IMR-90 (cell line): ENCODE data around the gene ADAMTS17. TPM values are rescaled to one million over a fixed set of nuclear protein-coding genes. Genes with fewer than 3 reads are reported as not detected.

Source experiments
- ATAC-seq: fragments of 200-7000 bp; cut with Tn5 transposase; 2 replicates; pipeline ENCODE4 v1.9.1; 2020; ENCODE audit warnings: low read depth, mild to moderate bottlenecking, moderate library complexity
- BruUV-seq: library from RNA; stranded (reverse); fragments of 400-500 nt; replicated peaks from 2 replicates; lab custom pipeline; 2021; lab: Mats Ljungman, UMichigan
- CTCF ChIA-PET: fragments of 300-600 bp; formaldehyde crosslinking; extraction: SDS; loops from one replicate; lab custom pipeline; 2021; ENCODE audit warnings: antibody characterized with exemption; lab: Yijun Ruan, JAX
- POLR2A ChIA-PET: fragments of 300-600 bp; sonication (Branson Sonifier 250); formaldehyde crosslinking; loops from one replicate; lab custom pipeline; 2022; ENCODE audit warnings: antibody characterized with exemption; ENCODE audit not compliant: unreplicated experiment; lab: Charles Lee
- DNase-seq: peaks from one replicate; pipeline ENCODE4 v3.0.0; 2013
- H2AFZ ChIP-seq: replicated peaks from 2 replicates; pipeline ENCODE3; 2013; ENCODE audit warnings: low read length, mild to moderate bottlenecking; ENCODE audit not compliant: poor library complexity
- H2AK5ac ChIP-seq: 2 replicates; pipeline ENCODE4 v1.6.1; 2013; ENCODE audit warnings: low read depth, low read length, inconsistent platforms
- H2AK9ac ChIP-seq: replicated peaks from 2 replicates; pipeline ENCODE3; 2013; ENCODE audit warnings: mild to moderate bottlenecking, low read depth, low read length, moderate library complexity; ENCODE audit not compliant: poor library complexity
- H2BK120ac ChIP-seq: 2 replicates; pipeline ENCODE4 v1.6.1; 2013; ENCODE audit warnings: low read depth, low read length, inconsistent platforms
- H2BK15ac ChIP-seq: 3 replicates; pipeline ENCODE4 v1.6.1; 2013; ENCODE audit warnings: low read depth, low read length, inconsistent platforms
- H2BK20ac ChIP-seq: 2 replicates; pipeline ENCODE4 v1.6.1; 2013; ENCODE audit warnings: low read depth, mild to moderate bottlenecking, inconsistent platforms, low read length, moderate library complexity
- H2BK5ac ChIP-seq: 2 replicates; pipeline ENCODE4 v1.6.1; 2013; ENCODE audit warnings: mild to moderate bottlenecking, low read depth, low read length, inconsistent platforms; ENCODE audit not compliant: poor library complexity, severe bottlenecking
- H3K14ac ChIP-seq: replicated peaks from 2 replicates; pipeline ENCODE4 v1.6.1; 2013; ENCODE audit warnings: low read depth, low read length, inconsistent platforms
- H3K18ac ChIP-seq: 2 replicates; pipeline ENCODE4 v1.6.1; 2013; ENCODE audit warnings: low read depth, low read length, control low read depth
- H3K23ac ChIP-seq: 2 replicates; pipeline ENCODE4 v1.6.1; 2013; ENCODE audit warnings: low read depth, low read length, inconsistent platforms
- H3K27ac ChIP-seq: 2 replicates; pipeline ENCODE4 v1.5.1; 2013; ENCODE audit warnings: mild to moderate bottlenecking, control low read depth, low read length; ENCODE audit not compliant: insufficient read depth
- H3K27me3 ChIP-seq: 2 replicates; pipeline ENCODE4 v1.6.1; 2013; ENCODE audit warnings: low read length; ENCODE audit not compliant: control insufficient read depth, insufficient read depth
- H3K36me3 ChIP-seq: 2 replicates; pipeline ENCODE4 v1.6.1; 2013; ENCODE audit warnings: low read length, mixed read lengths; ENCODE audit not compliant: control insufficient read depth, insufficient read depth
- H3K4ac ChIP-seq: 2 replicates; pipeline ENCODE4 v1.6.1; 2013; ENCODE audit warnings: low read depth, low read length, inconsistent platforms
- H3K4me1 ChIP-seq: 2 replicates; pipeline ENCODE4 v1.6.1; 2013; ENCODE audit warnings: low read length, mixed read lengths; ENCODE audit not compliant: control insufficient read depth, insufficient read depth
- H3K4me2 ChIP-seq: 2 replicates; pipeline ENCODE4 v1.6.1; 2013; ENCODE audit warnings: low read depth, mild to moderate bottlenecking, control low read depth, low read length, moderate library complexity
- H3K4me3 ChIP-seq: 2 replicates; pipeline ENCODE4 v1.5.1; 2013; ENCODE audit warnings: low read depth, mild to moderate bottlenecking, control low read depth, low read length, moderate library complexity; ENCODE audit not compliant: insufficient read depth
- H3K56ac ChIP-seq: 2 replicates; pipeline ENCODE4 v1.6.1; 2013; ENCODE audit warnings: low read length, inconsistent platforms; ENCODE audit not compliant: insufficient read depth; ENCODE audit errors: extremely low read depth
- H3K79me1 ChIP-seq, 2 experiments: 2 replicates each; pipeline ENCODE4 v1.6.1; 2013; ENCODE audit warnings: low read length in 2 of 2, inconsistent platforms in 1 of 2, low read depth in 1 of 2
- H3K9ac ChIP-seq: 2 replicates; pipeline ENCODE4 v1.6.1; 2013; ENCODE audit warnings: low read depth, low read length, control low read depth
- H3K9me1 ChIP-seq: 2 replicates; pipeline ENCODE4 v1.6.1; 2013; ENCODE audit warnings: low read length, inconsistent platforms; ENCODE audit not compliant: insufficient read depth
- H3K9me3 ChIP-seq: 2 replicates; pipeline ENCODE4 v1.6.1; 2013; ENCODE audit warnings: low read length; ENCODE audit not compliant: control insufficient read depth, insufficient read depth
- H4K20me1 ChIP-seq: 2 replicates; pipeline ENCODE4 v1.6.1; 2013; ENCODE audit warnings: low read length, inconsistent platforms; ENCODE audit not compliant: insufficient read depth
- H4K5ac ChIP-seq: 2 replicates; pipeline ENCODE4 v1.6.1; 2013; ENCODE audit warnings: mild to moderate bottlenecking, low read depth, low read length, control low read depth
- H4K8ac ChIP-seq, 2 experiments: 2 replicates each; pipeline ENCODE4 v1.6.1; 2013; ENCODE audit warnings: low read depth in 2 of 2, low read length in 2 of 2, control low read depth in 1 of 2, inconsistent platforms in 1 of 2
- H4K91ac ChIP-seq: 2 replicates; pipeline ENCODE4 v1.6.1; 2013; ENCODE audit warnings: low read depth, low read length, inconsistent platforms; ENCODE audit not compliant: insufficient read depth
- BHLHE40 ChIP-seq: fragments of 150-350 bp; IDR thresholded peaks from 2 replicates; pipeline ENCODE4 v1.6.1; 2016; ENCODE audit warnings: mild to moderate bottlenecking, low read depth, low read length
- CEBPB ChIP-seq: IDR thresholded peaks from 2 replicates; pipeline ENCODE4 v1.6.1; 2012; ENCODE audit warnings: low read depth, low read length, improper control_type of control experiment
- CHD1 ChIP-seq: IDR thresholded peaks from 2 replicates; pipeline ENCODE4 v1.6.1; 2012; ENCODE audit warnings: low read depth, low read length, improper control_type of control experiment
- FOS ChIP-seq: fragments of 150-350 bp; IDR thresholded peaks from 2 replicates; pipeline ENCODE4 v1.6.1; 2016; ENCODE audit warnings: low read depth, low read length
- MAFK ChIP-seq: IDR thresholded peaks from 2 replicates; pipeline ENCODE4 v1.6.1; 2012; ENCODE audit warnings: low read depth, low read length, improper control_type of control experiment
- MAZ ChIP-seq: IDR thresholded peaks from 2 replicates; pipeline ENCODE4 v1.6.1; 2012; ENCODE audit warnings: low read depth, mild to moderate bottlenecking, low read length, improper control_type of control experiment, moderate library complexity, borderline replicate concordance
- MXI1 ChIP-seq: IDR thresholded peaks from 2 replicates; pipeline ENCODE4 v1.6.1; 2012; ENCODE audit warnings: low read depth, mild to moderate bottlenecking, low read length, moderate library complexity, borderline replicate concordance
- NFE2L2 ChIP-seq: fragments of 150-350 bp; IDR thresholded peaks from 2 replicates; pipeline ENCODE4 v1.6.1; 2016; ENCODE audit warnings: low read depth, mild to moderate bottlenecking, low read length
- POLR2A ChIP-seq: IDR thresholded peaks from 2 replicates; pipeline ENCODE4 v1.6.1; 2012; ENCODE audit warnings: mild to moderate bottlenecking, low read depth, low read length
- RAD21 ChIP-seq: IDR thresholded peaks from 2 replicates; pipeline ENCODE4 v1.6.1; 2012; ENCODE audit warnings: low read length, improper control_type of control experiment
- RCOR1 ChIP-seq: IDR thresholded peaks from 2 replicates; pipeline ENCODE4 v1.6.1; 2012; ENCODE audit warnings: mild to moderate bottlenecking, low read length, improper control_type of control experiment; ENCODE audit not compliant: insufficient replicate concordance
- RFX5 ChIP-seq: IDR thresholded peaks from 2 replicates; pipeline ENCODE4 v1.8.0; 2012; ENCODE audit warnings: low read depth, mild to moderate bottlenecking, low read length, moderate library complexity
- SMC3 ChIP-seq: fragments of 150-350 bp; IDR thresholded peaks from 2 replicates; pipeline ENCODE4 v1.6.1; 2016; ENCODE audit warnings: low read depth, mild to moderate bottlenecking, antibody characterized with exemption, low read length, moderate library complexity
- USF2 ChIP-seq: fragments of 150-350 bp; IDR thresholded peaks from 2 replicates; pipeline ENCODE4 v1.6.1; 2017; ENCODE audit warnings: mild to moderate bottlenecking, antibody characterized with exemption, low read length, low read depth
- WGBS, 2 experiments: methylation state at CpG; one replicate each; pipeline versions ENCODE4 v1.1.5 to v1.1.7; 2013; ENCODE audit warnings: missing lambda C conversion rate in 2 of 2; ENCODE audit not compliant: insufficient read length in 1 of 2; ENCODE audit errors: extremely low coverage in 2 of 2; 5-methylcytosine and 5-hydroxymethylcytosine counted together
- dilution Hi-C: fragments of 300-500 bp; cut with HindIII; formaldehyde crosslinking; loops from one replicate; pipeline ENCODE4 v1.14.3; 2018; ENCODE audit warnings: low sequenced_read_pairs; ENCODE audit not compliant: unreplicated experiment
- in situ Hi-C: fragments of 300-500 bp; cut with MboI; formaldehyde crosslinking; loops from 3 replicates; pipeline ENCODE4 v1.14.3; 2019; ENCODE audit warnings: low sequenced_read_pairs, inconsistent platforms, mixed read lengths
- intact Hi-C: fragments of 100-400 bp; cut with micrococcal nuclease; formaldehyde crosslinking; loops from 2 replicates; pipeline ENCODE4 v1.10.0; 2022
- polyA plus RNA-seq, 3 experiments: library from polyadenylated mRNA; depleted of rRNA; stranded (reverse); fragments of >200 nt; gene quantifications; 2 replicates each; pipeline ENCODE4 v1.2.3, GENCODE V29; 2012; ENCODE audit warnings: low replicate concordance in 1 of 3
- total RNA-seq: library from RNA; depleted of rRNA; stranded (reverse); fragments of >200 nt; gene quantifications from 2 replicates; pipeline ENCODE4 v1.2.3, GENCODE V29; 2012
- TF ChIP-seq, protein P1 (sequence below): fragments of 150-350 bp; IDR thresholded peaks from 2 replicates; pipeline ENCODE4 v1.6.1; 2016; ENCODE audit warnings: low read depth, mild to moderate bottlenecking, low read length, moderate library complexity, borderline replicate concordance
- TF ChIP-seq, protein P2 (sequence below): conservative IDR thresholded peaks from 2 replicates; pipeline ENCODE4 v1.5.1; 2012; ENCODE audit warnings: mild to moderate bottlenecking, low read depth, low read length, improper control_type of control experiment

Gene ADAMTS17
- total and polyA plus RNA-seq, 2 of the 4 experiments (the other 2 are of a cell fraction): 0.03 TPM; not detected in 1

DNA sequence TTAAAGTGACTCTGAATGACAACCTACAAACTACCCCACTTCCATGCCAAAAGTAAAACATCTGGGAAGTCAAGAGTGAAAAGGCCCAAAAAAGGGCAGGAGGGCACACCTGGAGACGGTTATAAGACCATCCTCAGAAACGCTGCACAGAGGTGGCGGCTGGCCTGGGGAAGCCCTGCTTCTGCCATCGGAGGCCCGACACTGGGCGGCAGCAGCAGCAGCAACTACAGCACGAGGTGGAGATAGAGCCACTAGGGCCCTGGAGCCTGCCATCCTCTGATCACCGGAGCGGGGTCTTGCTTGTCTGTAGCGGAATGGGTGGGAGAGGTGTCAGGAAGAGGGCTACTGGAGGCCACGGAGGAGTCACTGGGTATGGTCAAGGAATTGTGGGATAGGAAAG lies 283.3 kb downstream of the ADAMTS17 start:
- Histone ChIP-seq H3K14ac (no peak overlapping the region), H4K5ac (no peak overlapping the region), H2AK5ac (no peak overlapping the region), H3K56ac (no peak overlapping the region), H2AFZ (peak overlapping the region; percentile 14), H3K9ac (no peak overlapping the region), H4K20me1 (no peaks in the 10 kb centered on the region), H3K4me2 (no peak overlapping the region), H3K4ac (no peak overlapping the region), H3K27ac (no peak overlapping the region), H3K23ac (no peak overlapping the region), H3K9me3 (peaks cover 7% of the 10 kb centered on the region), H2BK5ac (no peak overlapping the region), H4K91ac (no peak overlapping the region), H3K36me3 (no peaks in the 10 kb centered on the region), H4K8ac (no peak overlapping the region), H3K4me1 (no peaks in the 10 kb centered on the region), H3K18ac (no peak overlapping the region), H2BK20ac (no peak overlapping the region), H3K79me1 (no peaks in the 10 kb centered on the region), H3K9me1 (no peaks in the 10 kb centered on the region), H3K27me3 (peaks cover 2% of the 10 kb centered on the region; the same call in 1 of the 2 replicates), H2BK15ac (no peak overlapping the region), H2BK120ac (no peak overlapping the region), H3K4me3 (no peak overlapping the region), H2AK9ac (no peak overlapping the region)
- DNase-seq (no peak), ATAC-seq (no peak)
- 69% methylated on average over 7 of the region's 11 CpGs; no CpG with 5 or more reads in 1 of the 2 experiments for WGBS, 2 experiments
- POLR2A ChIA-PET: no interaction called here
- intact Hi-C loops (no loop called here), dilution Hi-C loops (no loop called here), in situ Hi-C loops (no loop called here)
- no TSS peak for BruUV-seq
- CTCF ChIA-PET: no interaction called here
- TF ChIP-seq, protein P1, sequence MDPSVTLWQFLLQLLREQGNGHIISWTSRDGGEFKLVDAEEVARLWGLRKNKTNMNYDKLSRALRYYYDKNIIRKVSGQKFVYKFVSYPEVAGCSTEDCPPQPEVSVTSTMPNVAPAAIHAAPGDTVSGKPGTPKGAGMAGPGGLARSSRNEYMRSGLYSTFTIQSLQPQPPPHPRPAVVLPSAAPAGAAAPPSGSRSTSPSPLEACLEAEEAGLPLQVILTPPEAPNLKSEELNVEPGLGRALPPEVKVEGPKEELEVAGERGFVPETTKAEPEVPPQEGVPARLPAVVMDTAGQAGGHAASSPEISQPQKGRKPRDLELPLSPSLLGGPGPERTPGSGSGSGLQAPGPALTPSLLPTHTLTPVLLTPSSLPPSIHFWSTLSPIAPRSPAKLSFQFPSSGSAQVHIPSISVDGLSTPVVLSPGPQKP: no peak
- TF ChIP-seq SMC3 (no peak), NFE2L2 (no peak), MAZ (no peak), CEBPB (no peak), USF2 (no peak), FOS (no peak), RAD21 (no peak), BHLHE40 (no peak), POLR2A (no peak), MXI1 (no peak), CHD1 (no peak), MAFK (no peak), RCOR1 (no peak), RFX5 (no peak)
- TF ChIP-seq, protein P2, sequence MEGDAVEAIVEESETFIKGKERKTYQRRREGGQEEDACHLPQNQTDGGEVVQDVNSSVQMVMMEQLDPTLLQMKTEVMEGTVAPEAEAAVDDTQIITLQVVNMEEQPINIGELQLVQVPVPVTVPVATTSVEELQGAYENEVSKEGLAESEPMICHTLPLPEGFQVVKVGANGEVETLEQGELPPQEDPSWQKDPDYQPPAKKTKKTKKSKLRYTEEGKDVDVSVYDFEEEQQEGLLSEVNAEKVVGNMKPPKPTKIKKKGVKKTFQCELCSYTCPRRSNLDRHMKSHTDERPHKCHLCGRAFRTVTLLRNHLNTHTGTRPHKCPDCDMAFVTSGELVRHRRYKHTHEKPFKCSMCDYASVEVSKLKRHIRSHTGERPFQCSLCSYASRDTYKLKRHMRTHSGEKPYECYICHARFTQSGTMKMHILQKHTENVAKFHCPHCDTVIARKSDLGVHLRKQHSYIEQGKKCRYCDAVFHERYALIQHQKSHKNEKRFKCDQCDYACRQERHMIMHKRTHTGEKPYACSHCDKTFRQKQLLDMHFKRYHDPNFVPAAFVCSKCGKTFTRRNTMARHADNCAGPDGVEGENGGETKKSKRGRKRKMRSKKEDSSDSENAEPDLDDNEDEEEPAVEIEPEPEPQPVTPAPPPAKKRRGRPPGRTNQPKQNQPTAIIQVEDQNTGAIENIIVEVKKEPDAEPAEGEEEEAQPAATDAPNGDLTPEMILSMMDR: no peak
